ENCODE results near the gene ZNF469.

The ZNF469 gene

DNA sequence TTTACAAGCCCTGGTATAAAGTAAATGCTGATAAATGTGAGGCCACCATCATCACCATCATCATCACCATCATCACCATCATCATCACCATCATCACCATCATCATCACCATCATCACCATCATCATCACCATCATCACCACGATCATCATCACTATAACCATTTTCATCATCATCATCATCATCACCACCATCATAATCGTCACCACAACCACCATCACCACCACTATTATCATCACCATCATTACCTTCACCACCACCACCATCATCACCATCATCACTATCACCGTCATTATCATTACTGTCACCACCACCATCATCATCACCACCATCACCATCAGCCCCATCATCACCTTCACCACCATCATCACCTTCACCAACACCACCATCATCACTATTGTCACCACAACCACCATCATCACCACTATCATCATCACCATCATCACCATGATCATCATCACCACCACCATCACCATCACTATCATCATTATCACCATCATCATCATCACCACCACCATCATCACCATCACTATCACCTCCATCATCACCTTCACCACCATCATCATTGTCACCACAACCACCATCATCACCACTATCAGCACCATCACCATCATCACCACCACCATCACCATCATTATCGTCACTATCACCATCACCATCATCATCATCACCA lies 16.6 kb upstream of the ZNF469 start:
- FAIRE-seq (no peak), DNase-seq (ENCODE audit: insufficient read length) (no peak)
- no peak for TF ChIP-seq POLR2A (IDR thresholded peaks at IDR 0.05; ENCODE audit: low read depth, low read length)
- TF ChIP-seq TAF1 (IDR thresholded peaks at IDR 0.05; ENCODE audit: borderline replicate concordance, low read depth, low read length) = no peak
- no peak for TF ChIP-seq POLR2AphosphoS5 (IDR thresholded peaks at IDR 0.05; ENCODE audit: low read depth, low read length)

DNA sequence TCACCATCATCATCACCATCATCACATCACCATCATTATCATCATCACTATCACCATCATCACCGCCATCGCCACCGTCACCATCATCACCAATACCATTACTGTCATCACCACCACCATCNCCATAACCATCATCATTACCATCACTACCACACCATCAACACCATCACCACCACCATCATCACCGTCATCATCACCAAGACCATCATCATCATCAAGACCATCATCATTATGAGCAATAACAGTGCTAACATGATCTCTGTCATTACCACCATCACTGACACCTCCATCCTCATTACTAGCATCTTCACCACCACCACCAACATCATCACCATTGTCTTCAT lies 16.1 kb upstream of the ZNF469 start:
- DNase-seq (ENCODE audit: insufficient read length) = no peak
- TF ChIP-seq POLR2AphosphoS5 (IDR thresholded peaks at IDR 0.05; ENCODE audit: low read depth, low read length) (no peak), TAF1 (IDR thresholded peaks at IDR 0.05; ENCODE audit: borderline replicate concordance, low read depth, low read length) (no peak), POLR2A (IDR thresholded peaks at IDR 0.05; ENCODE audit: low read depth, low read length) (no peak)
- no peak for FAIRE-seq

DNA sequence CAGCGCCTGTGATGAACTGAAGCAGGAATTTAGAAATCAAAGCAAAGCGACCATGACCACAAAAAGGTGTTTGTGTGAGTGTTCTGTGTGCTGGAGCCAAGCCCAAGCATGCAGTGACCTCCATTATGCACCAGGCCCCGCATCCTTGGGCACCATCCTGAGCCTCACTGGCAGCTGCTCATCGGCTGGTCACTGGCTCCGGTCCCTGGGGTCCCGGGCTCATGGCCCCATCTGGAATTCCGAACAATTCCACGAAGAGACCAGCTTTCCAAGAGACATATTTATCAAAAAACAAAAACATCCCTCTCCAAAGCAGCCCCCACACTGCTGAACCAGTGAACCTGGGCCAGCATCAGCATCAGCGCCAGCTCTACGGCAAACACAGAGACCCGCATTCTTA lies 15.2 kb upstream of the ZNF469 start:
- TF ChIP-seq TAF1 (IDR thresholded peaks at IDR 0.05; ENCODE audit: borderline replicate concordance, low read depth, low read length) = no peak
- TF ChIP-seq POLR2A (IDR thresholded peaks at IDR 0.05; ENCODE audit: low read depth, low read length) = no peak
- TF ChIP-seq POLR2AphosphoS5 (IDR thresholded peaks at IDR 0.05; ENCODE audit: low read depth, low read length) = no peak
- FAIRE-seq (no peak), DNase-seq (ENCODE audit: insufficient read length) (no peak)

DNA sequence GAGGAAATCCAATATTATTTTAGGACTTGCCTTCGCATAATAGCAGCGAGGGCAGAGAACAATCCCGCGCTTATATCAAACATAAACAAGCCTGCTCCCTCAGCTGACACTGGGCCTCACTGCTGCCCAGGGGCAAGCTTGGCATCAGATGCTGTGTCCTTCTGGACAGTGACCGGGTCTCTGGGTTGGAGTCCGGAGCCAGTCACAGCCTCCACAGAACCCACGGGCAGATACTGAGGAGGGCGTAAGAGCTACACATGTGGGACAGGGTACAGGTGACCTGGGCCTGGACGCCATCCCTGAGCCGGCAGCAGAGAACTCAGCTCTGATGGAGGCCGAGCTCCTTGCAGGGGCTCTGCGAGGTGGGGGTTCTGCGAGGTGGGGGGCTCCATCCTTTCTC lies 14.7 kb upstream of the ZNF469 start:
- TF ChIP-seq POLR2A (IDR thresholded peaks at IDR 0.05; ENCODE audit: low read depth, low read length) (no peak), TAF1 (IDR thresholded peaks at IDR 0.05; ENCODE audit: borderline replicate concordance, low read depth, low read length) (no peak), POLR2AphosphoS5 (IDR thresholded peaks at IDR 0.05; ENCODE audit: low read depth, low read length) (no peak)
- FAIRE-seq = no peak
- no peak for DNase-seq (ENCODE audit: insufficient read length)

DNA sequence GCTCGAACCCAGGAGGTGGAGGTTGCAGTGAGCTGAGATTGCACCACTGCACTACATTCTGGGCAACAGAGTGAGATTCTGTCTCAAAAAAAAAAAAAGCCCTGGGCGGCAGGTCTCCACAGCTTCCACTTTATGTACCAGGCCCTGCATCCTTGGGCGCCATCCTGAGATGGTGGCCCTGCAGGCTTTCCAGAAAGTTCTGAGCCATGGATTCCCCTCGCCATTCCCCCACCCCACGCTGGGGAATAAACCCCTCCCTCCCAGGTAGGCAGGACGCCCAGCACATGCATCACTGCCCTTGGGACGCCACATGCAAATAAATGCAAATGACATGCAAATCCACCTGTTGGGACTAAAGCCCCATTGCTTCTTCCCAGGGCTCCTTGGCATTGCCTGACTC lies 13.8 kb upstream of the ZNF469 start:
- FAIRE-seq (no peak), DNase-seq (ENCODE audit: insufficient read length) (no peak)
- TF ChIP-seq POLR2A (IDR thresholded peaks at IDR 0.05; ENCODE audit: low read depth, low read length) = no peak
- no peak for TF ChIP-seq POLR2AphosphoS5 (IDR thresholded peaks at IDR 0.05; ENCODE audit: low read depth, low read length)
- TF ChIP-seq TAF1 (IDR thresholded peaks at IDR 0.05; ENCODE audit: borderline replicate concordance, low read depth, low read length) = no peak

GRCh38 chr16:88369447-88370008 lies 13.2 kb upstream of the ZNF469 start:
- FAIRE-seq (no peak), DNase-seq (ENCODE audit: insufficient read length) (no peak)
- TF ChIP-seq POLR2AphosphoS5 (IDR thresholded peaks at IDR 0.05; ENCODE audit: low read depth, low read length) = no peak

GRCh38 chr16:88370365-88370764 lies 12.4 kb upstream of the ZNF469 start:
- DNase-seq (ENCODE audit: insufficient read length) (no peak), FAIRE-seq (no peak)
- TF ChIP-seq TAF1 (IDR thresholded peaks at IDR 0.05; ENCODE audit: borderline replicate concordance, low read depth, low read length) (no peak), POLR2A (IDR thresholded peaks at IDR 0.05; ENCODE audit: low read depth, low read length) (no peak), POLR2AphosphoS5 (IDR thresholded peaks at IDR 0.05; ENCODE audit: low read depth, low read length) (no peak)

DNA sequence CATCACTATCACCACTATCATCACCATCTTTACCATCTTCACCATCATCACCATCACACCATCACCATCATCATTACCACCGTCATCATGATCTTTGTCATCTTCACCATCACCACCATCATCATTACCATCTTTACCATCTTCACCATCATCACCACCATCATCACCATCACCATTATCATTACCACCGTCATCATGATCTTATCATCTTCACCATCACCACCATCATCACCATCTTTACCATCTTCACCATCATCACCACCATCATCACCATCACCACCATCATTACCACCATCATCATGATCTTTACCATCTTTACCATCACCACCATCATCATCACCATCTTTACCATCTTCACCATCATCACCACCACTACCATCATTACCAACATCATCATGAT lies 10.2 kb upstream of the ZNF469 start:
- TF ChIP-seq TAF1 (IDR thresholded peaks at IDR 0.05; ENCODE audit: borderline replicate concordance, low read depth, low read length) (no peak), POLR2A (IDR thresholded peaks at IDR 0.05; ENCODE audit: low read depth, low read length) (no peak), POLR2AphosphoS5 (IDR thresholded peaks at IDR 0.05; ENCODE audit: low read depth, low read length) (no peak)
- FAIRE-seq = no peak
- DNase-seq (ENCODE audit: insufficient read length) = no peak

- TF ChIP-seq POLR2A (IDR thresholded peaks at IDR 0.05; ENCODE audit: low read depth, low read length) = no peak
- no peak for TF ChIP-seq POLR2AphosphoS5 (IDR thresholded peaks at IDR 0.05; ENCODE audit: low read depth, low read length)
- no peak for TF ChIP-seq TAF1 (IDR thresholded peaks at IDR 0.05; ENCODE audit: borderline replicate concordance, low read depth, low read length)
- FAIRE-seq (no peak), DNase-seq (ENCODE audit: insufficient read length) (no peak)
Measured at GRCh38 chr16:88373211-88373610, 9.5 kb upstream of the ZNF469 start.

DNA sequence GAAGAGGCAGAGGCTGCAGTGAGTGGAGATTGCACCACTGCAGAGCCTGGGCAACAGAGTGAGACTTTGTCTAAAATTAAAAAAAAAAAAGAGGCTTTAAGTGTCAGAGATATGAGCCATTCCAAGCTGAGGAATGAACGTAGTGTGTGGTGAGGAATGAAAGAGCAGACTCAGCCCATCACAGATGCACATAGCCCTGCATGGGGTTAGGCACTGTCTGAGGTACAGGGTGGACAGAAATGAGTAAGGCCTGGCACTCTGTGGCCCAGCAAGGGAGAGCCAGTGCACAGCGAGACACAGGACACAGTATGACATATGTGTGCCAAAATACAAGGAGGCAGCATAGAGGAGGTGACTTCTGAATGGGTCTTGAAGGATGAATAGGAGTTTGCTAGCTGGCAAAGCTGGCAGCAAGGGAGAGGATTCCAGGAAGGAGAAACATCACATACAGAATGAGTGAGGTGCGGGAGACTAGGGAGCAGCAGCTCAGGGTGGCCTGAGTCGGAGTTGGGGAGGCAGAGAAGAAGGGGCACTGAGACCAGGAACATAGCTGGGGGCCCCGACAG lies 8.7 kb upstream of the ZNF469 start:
- no peak for DNase-seq (ENCODE audit: insufficient read length)
- TF ChIP-seq POLR2A (IDR thresholded peaks at IDR 0.05; ENCODE audit: low read depth, low read length) (no peak), POLR2AphosphoS5 (IDR thresholded peaks at IDR 0.05; ENCODE audit: low read depth, low read length) (no peak), TAF1 (IDR thresholded peaks at IDR 0.05; ENCODE audit: borderline replicate concordance, low read depth, low read length) (no peak)
- no peak for FAIRE-seq

DNA sequence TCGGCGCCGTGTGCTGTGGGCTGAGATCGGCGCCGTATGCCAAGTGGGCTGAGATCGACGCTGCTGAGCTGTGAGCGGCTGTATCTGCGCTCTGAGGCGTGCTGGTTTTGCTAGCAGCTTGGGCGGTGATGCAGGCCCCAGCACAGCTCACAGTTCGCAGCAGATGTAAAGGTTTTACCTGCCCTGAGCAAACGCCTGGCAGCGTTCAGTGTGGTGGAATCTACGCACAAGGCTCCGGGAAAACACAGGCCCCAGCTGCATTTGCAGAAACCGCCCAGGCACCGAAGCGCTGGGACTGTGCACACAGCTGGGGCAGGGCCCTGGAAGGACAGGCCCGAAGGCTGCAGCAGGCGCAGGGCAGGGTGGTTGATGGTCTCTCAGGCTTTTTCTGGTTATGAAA lies 8.0 kb upstream of the ZNF469 start:
- FAIRE-seq (no peak), DNase-seq (ENCODE audit: insufficient read length) (no peak)
- no peak for TF ChIP-seq POLR2A (IDR thresholded peaks at IDR 0.05; ENCODE audit: low read depth, low read length)
- TF ChIP-seq TAF1 (IDR thresholded peaks at IDR 0.05; ENCODE audit: borderline replicate concordance, low read depth, low read length) = no peak
- TF ChIP-seq POLR2AphosphoS5 (IDR thresholded peaks at IDR 0.05; ENCODE audit: low read depth, low read length) = no peak

GRCh38 chr16:88375236-88375975 lies 7.4 kb upstream of the ZNF469 start:
- FAIRE-seq = no peak
- DNase-seq (ENCODE audit: insufficient read length) = no peak
- TF ChIP-seq POLR2A (IDR thresholded peaks at IDR 0.05; ENCODE audit: low read depth, low read length) (no peak), POLR2AphosphoS5 (IDR thresholded peaks at IDR 0.05; ENCODE audit: low read depth, low read length) (no peak), TAF1 (IDR thresholded peaks at IDR 0.05; ENCODE audit: borderline replicate concordance, low read depth, low read length) (no peak)

Measured in GM12892 (cell line).